Stimulated activated CD8-positive, alpha-beta memory T cell treated with anti-CD3 and anti-CD28 coated beads, Interleukin-12 subunit alpha, Interleukin-12 subunit beta, amount 100 ng/mL, for 4 hours (primary cell): ENCODE results near the gene C11orf21.

Experiments used
- DNase-seq: peaks from one replicate; pipeline ENCODE4 v3.0.0-alpha.2; 2020; ENCODE audit warnings: low read depth

The C11orf21 gene

DNA sequence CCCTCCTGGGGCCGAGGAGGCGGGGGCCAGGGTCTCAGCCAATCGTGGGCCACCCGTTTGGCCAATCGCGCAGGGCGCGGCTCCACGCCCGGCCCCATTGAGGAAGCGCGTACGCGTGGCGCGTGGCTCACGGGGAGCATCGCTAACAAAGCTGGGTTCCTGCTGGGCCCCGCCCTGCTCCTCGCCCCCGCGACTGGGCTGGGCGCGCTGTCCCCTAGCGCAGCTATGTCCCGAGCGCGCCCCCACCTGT lies 30.7 kb downstream of the C11orf21 start:
- DNase-seq = peak; percentile 68

DNA sequence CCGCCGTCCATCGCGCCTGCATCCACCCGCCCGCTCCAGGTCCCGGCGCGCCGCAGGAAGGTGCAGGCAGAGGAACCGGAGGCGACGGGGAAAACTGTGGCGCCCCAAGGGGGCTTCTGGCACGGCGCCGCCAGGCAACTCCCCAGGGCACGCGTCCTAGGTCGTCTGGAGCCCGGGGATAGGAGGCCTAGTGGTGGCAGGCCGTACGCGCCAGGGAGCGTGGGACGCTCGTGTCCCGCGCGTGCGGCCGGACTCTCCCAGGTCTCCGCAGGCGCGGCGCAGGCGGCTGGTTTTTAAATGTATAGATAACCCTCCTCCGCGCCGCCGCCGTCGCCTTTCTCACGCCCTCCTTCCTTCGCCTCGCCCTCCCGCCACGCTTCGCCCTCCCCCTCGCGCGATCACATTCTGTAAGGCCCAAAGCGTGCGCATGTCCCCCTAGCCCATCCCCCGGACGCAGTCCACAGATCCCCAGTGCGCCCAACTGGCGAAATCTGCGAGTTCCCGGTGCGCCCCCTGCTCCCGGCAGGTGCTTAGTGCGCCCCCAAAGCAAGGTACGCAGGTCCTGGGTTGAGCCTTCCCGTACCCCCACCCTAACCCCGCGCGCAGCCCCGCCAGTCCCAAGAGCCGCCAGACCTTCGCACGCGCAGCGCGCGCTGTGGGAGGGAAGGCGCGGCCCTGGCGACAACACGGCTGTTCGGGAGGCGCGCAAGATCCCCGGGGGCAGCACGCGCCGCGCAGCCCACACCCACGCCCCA lies 31.2 kb downstream of the C11orf21 start, which contains the start of gene ASCL2:
TSS of gene ASCL2 (minus strand) at position 267 of the 755 bp plus-strand sequence. CDS start at position 11, 256 bp downstream.
- no peak for DNase-seq

DNA sequence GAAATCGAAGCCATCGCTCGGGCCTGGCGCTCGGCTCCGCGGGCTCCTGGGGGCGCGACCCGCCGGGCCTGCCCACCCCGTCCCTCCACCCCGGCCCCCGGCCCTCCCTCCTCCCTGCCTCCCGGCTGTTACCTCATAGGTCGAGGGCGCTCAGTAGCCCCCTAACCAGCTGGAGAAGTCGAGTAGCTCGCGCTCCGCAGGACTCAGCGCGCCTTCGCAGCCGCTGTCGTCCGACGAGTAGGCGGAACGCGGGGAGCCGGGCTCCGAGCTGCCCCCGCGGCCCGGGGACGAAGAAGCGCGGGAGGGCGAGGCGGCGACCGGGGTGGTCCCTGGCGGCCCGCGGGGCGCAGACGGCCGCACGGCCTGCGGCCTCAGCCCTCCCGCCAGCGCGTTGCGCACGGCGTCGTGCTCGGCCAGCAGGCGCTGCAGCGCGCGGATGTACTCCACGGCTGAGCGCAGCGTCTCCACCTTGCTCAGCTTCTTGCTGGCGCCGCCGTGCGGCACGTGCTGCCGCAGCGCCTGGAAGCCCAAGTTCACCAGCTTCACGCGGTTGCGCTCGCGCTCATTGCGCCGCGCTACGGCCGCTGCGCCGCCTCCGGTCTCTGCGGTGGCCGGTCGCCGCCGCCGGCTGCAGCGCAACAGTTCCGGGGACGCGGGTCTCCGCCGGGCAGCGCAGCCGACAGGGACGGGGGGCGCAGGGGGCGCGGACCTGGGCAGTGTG lies 32.0 kb downstream of the C11orf21 start:
- peak; percentile 21 for DNase-seq

DNA sequence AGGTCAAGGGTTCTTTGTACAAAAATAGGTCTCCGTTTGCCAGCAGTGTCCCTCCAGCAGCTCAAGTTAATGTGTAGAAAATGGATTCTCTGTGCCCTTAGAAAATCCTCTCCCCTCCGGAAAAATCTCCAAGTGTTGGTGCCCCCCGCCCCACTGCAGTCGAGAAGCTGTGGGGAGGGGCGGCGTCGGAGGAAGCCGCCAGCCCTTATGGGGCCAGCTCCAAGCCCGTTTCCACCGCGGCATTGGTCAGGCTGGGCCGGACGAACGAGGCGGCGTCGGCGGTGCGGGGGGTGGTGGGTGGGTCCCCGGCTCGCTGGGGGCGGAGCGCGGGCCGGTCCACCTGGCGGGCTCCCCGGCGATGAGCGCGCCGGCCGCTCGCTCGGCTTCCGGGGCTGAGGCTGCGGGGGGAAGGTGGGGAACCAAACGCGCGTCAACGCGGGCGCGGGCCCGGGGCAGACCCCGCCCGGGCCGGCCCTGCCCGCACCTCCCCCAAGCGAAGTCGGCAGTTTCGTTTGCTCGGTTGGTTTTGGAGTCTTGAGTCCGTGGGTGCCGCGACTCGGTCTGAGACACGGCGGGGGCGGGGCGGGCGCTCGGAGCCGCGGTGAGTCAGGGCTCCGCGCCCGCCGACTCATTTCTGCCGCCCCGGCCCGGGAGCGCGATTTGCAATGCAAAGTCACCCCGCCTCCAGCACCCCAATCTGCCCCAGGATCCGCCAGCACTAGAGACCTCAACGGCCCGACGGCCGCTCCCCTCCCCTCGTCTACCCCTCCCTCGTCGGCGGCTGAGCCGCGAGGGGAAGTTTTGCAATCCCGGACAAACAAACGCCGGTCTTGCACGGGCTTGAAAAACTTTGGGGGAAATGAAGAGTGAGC lies 32.8 kb downstream of the C11orf21 start:
- peak; percentile 82 for DNase-seq

DNA sequence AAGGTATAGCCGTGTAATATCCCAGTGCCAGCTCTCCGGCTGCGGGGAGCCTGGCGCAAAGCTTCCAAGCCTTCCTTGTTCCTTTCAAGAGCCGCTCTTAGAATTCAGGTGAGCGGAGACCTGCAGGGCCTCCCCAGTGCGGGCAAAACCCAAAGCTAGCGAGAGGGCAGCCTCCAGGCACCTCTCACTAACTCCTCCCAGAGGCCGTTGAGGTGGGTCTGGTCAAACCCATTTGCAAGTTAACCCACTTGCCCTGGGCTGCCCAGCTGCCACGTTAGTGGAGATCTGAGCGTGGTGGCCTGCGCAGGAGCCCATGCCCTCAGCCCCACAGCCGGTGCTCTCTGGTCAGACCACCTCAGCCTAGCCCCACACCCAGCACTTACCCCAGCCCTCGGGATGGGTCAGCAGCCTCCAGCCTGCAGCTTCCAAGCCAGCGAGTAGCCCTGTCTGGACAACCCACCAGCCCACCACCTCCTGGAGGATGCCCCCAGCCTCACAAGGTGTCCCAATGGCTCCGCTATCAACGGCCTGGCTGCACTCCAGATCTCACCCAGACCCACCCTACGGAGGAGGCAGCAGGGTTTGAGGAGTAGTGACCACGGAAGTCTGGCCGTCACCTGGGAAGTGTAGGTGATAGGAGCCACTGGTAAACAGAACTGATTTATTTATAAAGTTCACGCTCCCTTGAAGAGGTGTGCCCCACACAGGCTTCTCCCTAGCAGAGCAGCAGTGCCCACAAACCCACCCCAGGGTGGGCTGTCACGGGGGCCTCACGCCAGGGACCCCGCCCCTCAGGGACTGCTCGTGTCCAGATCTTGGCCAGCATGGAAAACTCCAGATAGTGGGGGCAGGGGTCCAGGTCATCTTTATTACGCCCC lies 33.6 kb downstream of the C11orf21 start:
- DNase-seq = no peak

DNA sequence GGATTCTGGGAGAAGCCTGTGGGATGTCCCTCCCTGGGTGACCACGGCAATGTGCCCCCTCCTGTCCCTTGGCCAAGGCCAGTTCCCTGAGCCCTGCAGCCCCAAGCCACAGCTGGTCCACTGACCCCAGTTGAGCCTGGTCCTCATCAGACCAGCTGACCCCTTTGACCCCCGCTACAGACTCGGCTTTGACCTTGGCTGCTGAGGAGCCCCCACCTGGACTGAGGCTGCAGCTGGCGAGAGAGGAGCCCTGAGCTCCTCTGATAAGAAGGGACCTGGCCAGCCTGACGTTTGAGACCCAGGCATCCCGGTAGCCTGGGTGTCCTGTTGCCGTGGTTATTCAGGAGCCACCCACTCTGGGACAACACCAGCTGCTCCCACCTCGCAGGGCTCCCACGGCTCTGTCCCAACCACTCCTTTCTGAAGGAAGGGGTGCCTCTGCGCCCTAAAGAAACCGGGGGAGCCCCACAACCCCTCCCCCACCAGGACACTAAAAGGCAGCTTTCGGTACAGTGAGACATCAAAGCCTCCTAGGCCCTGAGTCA lies 34.3 kb downstream of the C11orf21 start:
- no peak for DNase-seq

DNA sequence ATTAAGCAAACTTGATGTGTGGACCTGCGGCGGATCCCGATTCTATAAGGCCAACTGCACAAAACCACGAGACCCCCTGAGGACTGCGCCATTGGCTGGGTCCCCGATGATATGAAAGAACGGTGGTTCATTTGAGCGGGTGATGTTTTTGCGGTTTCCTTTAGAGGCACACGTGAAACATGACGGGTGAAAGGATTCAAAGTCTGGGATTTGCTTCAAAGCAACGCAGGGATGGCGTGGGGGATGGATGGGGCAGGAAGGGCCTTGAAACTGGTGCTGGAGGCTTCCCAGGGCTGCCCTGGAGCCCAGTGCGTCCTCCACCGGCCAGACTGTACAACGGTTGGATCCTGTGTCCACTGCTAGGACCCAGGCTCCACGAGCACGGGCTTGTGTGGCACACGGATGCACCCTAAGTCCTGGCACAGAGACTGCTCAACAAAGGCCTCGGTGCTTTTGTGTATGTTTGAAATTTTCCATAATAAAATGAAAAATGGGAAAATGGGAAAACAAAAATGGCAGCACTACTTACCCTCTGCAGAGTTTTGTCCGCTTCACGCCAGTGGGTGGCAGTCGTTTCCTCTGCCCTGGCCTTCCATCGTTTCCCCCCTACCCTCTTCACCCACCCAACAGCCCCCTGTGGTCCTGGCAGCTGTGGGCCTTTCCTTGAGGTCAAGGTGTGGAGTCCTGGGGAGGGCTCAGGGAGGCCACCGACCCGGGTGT lies 35.0 kb downstream of the C11orf21 start:
- no peak for DNase-seq

DNA sequence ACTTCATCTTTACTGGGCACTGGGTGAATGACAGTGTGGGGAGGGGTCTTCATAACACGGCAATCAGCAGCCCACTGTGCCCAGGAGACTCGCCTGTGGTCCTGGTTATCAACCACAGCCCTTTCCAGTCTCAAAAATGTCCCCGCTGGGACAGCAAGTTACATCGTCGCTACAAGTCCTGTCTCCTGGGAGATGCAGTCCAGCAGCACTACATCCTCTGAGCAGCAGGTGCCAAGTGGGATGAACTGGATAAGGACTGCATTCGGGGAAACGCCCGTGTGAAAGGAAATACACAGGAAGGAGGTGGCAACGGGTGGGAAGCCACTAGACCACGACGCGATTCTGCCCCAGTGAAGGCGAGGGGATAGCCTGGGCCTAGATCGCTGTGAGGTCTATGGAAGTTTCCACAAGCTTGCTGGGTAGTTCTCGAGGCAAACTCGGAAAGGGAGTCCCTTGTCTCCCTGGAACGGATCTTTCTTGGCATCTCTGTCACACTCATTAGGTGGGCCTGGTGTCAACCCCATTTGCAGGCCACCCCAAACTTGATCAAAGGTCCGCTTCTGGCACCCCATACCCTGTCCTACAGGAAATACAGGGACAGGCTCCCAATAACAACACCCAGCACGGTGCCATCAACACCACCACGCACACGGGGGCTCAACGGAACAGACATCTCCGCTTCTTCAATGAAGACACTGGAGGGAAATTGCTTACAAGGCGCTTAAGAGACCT lies 35.7 kb downstream of the C11orf21 start:
- DNase-seq = no peak

DNA sequence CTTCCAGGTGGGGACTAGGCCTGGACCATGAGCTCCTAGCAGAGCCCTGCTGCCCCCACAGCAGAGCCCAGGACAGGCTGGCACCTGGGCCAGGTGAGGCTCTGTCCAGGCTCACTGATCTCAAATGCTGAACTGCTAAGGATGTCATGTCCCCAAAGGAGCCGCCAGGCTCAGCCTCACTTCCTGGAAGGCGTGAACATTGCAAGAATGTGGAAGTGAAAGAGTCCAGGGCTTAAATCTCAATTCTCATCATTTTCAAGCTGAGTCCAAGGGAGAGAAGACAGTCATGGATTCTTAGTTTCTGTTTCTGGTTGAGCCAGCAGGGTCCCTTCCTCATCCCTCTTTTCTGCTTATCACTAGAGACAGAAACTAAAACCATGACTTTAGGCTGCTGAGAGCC lies 36.3 kb downstream of the C11orf21 start:
- no peak for DNase-seq

DNA sequence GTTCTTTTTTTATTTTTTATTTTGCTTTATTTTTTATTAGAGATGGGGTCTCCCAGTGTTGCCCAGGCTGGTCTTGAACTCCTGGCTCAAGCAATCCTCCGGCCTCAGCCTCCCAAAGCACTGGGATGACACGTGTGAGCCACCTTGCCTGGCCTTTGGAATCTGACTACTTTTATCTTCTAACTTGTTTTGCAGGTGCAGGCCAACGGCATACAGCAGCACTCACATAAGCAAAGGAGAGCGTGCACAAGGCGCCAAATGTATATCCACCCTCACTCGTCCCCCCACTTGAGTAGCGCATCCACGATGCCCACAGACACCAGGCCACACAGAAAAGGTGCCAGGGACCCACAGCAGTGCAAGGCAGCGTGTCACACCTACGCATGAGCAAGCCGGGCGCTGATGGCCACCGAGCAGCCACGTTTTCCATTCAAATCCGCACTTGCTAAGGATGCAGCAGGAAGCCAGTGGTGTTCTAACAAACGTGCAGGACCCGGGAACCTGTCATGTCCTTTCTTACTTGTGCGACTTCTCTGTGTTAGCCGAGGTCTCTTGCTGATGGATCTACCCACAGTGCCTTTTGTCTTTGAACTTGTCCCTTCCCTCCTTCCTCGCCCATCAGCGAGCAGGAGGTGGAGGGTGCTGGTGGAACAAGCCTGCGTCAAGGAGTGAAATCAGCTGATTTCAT lies 37.2 kb downstream of the C11orf21 start:
- DNase-seq = no peak

DNA sequence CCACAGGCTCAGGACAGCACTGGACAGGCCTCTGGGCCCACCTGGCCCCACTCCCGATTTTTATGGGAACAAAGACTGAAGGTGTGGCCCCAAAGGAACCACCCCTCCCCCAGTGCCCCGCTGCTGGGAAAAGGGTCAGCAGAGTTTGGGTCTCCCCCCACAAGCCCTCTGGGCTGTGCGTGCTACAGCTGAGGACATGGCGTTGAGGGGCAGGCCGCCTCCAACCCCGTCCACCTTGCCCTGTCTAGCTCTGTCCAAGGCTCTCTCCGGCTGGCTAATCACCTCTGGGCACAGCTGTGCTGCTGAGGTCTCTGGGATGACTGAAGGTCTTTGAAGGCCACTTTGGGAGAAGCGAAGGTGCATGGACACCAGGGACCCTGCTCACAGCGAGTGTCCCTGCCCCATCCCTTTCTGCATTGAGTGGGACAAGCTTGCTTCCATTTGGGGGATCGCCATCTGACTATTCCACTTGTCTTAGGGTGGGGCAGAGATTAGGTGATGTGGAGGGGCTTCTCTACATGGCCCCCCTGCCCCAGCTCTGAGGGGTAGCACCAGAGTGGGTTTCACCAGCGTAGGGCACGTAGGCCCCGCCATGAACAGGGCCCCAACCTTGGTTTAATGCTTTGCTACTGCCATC lies 37.9 kb downstream of the C11orf21 start:
- DNase-seq = no peak

DNA sequence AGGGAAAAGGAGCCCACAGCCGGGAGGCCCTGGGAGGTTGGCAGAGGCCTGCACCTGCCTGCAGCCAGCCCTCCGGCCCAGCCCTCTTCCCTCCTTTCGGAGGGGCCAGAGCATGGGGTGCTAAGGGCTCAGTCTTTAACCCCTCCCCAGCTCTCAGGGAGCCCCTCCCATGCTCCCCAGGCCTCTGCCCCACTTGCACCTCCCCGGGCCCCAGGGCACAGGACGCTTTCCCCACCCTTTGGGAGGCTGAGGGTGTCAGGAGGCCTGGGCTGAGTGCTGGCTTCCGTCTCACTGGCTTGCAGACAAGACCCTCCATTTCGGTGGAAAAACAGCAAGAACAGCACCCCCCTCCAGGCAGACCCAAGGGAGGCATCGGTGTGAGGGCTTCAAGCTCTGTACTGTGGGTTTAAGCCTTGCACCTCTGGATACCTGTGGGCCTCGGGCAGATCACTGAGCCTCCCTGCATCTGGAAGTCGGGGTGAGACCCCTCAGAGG lies 38.6 kb downstream of the C11orf21 start:
- no peak for DNase-seq

DNA sequence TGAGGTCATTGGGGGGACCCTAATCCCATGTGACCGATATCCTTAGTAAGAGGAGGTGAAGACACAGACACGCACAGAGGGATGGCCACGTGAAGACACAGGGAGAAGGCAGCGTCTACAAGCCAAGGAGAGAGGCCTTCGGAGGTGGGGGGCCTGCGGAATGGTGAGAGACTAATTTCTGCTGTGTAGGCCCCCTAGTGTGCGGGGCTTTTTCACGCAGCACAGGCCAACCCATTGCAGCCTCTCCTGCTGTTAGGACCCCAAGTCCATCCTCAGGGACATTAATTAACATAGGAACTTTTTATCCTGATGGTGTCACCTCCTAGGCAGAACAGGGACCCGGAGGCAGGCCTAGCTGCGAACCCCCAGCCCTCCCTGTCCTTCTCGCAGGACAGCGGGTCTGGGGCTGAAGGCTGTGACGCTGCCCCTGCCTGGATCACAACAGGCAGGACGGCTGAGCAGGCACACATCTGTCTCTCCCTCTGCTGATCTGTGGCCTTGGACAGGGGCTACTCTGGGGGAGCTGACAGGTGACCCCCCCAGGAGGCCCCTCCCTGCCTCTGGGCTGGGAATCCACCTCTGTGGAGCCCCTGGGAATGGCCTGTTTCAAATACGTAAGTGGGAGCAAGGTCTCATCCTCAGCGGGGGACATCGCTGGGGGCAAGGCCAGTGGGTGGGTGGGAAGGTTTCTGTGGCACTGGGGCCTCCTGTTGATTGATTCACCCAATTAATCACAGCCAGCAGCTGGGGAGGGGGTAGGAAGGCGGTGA lies 39.2 kb downstream of the C11orf21 start:
- no peak for DNase-seq

DNA sequence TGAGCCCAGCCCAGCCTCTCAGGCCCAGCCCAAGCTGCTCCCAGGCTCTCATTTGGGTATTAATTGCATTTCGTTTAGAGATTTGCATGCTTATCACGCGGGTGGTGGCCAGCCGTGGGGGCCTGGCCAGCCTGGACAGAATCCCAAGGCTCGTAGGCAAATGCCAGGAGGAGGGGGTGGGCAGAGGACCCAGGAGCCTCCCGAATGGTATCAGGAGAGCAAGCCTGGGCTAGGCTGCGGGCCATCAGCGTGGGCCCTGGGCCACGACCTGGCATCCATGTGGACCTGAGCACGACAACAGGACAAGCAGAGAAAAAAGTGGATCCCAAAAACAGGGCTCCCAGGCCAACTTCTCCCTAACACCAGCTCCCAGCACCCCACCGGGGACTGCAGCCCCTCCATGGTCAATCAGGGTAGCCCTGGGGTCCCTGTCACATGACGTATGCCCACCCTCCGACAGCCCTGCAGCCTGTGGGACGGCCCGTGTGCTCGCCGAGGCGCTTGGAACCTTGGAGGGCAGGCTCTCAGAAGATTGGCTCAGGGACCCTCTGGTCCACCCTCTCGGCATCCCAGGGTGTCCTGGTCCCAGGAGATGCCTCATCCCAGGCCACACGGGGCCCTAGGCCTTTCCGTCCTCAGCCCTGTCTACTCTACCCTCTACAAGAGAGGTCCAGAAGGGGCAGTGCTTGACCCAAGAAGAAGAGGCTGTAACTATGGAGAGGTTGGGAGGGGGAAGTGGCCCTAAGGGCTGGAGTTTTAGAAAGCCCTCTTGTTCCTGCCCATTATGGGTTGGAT lies 40.1 kb downstream of the C11orf21 start:
- no peak for DNase-seq

DNA sequence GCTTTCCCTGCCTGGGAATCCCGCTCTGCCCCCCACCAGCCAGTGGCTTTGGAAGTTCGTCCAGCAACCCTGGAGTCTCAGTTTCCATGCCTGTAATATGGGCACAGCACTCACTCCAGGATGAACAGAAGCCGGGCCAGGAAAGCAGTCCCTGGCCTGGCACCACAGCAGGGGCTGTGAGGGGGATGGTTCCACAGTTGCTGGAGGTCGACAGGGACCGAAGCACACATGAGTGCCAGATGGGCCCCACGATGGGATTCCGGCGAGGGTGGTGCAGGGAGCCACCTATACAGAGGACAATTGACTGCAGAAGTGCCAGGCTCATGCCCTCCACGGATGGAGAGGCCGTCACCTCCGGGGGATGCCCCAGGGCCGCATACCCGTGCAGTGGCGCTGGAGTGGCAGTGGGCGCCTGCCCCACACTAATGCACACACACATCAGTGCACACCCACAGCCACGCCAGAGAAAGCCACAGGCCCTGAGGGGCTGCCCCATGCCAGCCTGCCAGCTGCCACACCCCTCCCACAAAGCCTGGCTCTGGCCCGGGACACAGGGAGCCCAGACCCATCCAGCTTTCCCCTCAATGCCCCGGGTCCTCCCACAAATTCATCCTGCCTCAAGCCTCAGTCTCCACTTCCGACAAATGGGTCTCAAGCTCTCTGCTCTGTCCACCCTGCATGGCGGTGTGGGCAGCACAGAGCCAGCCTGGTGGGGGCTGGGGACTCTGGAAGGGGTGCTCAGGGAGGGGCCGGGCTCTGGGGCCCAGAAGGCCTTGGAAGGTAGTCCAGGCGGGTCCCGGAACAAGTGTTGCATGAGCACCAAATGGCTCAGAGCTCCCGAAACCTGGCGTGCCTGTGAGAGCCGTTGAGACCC lies 41.0 kb downstream of the C11orf21 start:
- DNase-seq = no peak

DNA sequence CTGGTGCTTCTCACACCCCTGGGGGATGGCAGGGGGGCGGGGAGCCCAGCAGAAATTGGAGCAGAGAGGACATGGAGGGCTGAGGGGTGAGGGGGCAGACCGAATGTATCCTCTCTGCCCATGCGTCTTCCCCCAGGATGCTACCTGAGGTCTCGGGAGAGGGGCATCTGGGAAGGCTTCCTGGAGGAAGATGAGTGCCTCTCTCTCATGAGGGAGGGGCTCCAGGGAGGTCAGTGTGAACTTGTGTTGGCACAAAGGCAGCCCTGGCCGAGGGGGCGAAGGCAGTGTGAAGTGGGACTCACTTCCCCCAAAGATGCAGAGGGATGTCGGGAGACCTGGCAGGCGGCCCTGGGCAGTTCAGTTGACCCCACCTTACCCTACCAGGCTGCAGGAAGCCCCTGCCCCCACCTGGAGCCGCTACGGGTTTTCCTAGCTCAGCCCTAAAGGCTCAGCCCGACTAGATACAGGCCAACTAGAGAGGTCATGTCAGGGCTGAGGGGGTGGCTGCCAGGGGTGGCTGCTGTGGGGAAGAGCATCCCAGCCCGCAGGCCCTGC lies 41.7 kb downstream of the C11orf21 start:
- no peak for DNase-seq
